Kidney epithelial cell (primary cell): ENCODE data around the gene ELF2. TPM values are rescaled to one million over a fixed set of nuclear protein-coding genes. Genes with fewer than 3 reads are reported as not detected.
"Not testable (repeated sequence)": the region's sequence is repeated elsewhere in the genome, so short reads cannot be mapped to it uniquely, and the experiment has no call there.

ENCODE experiments used
- DNase-seq: peaks from one replicate; pipeline ENCODE4 v3.0.0-alpha.2; 2010; ENCODE audit warnings: low read depth
- H3K27me3 ChIP-seq: 2 replicates; pipeline ENCODE4 v1.6.0; 2011; ENCODE audit warnings: low read length; ENCODE audit not compliant: control insufficient read depth, insufficient read depth
- H3K36me3 ChIP-seq: 2 replicates; pipeline ENCODE4 v1.5.1; 2011; ENCODE audit warnings: low read length; ENCODE audit not compliant: control insufficient read depth, insufficient read depth
- H3K4me3 ChIP-seq: 2 replicates; pipeline ENCODE4 v1.5.1; 2011; ENCODE audit warnings: low read depth, mild to moderate bottlenecking, control low read depth, low read length
- CTCF ChIP-seq: IDR thresholded peaks from 2 replicates; pipeline ENCODE4 v1.5.1; 2011; ENCODE audit warnings: mild to moderate bottlenecking, moderate library complexity, low read length, control low read depth, inconsistent platforms; ENCODE audit not compliant: insufficient read depth, poor library complexity, severe bottlenecking
- total RNA-seq: library from RNA; depleted of rRNA; stranded (reverse); fragments of >200 nt; gene quantifications from 2 replicates; pipeline ENCODE4 v1.2.3, GENCODE V29; 2015

The ELF2 gene
- total RNA-seq, 1 donor from 2014 or later = 14.3 TPM

- Histone ChIP-seq H3K36me3 (no peaks in the 10 kb centered on the region), H3K4me3 (no peak overlapping the region), H3K27me3 (no peaks in the 10 kb centered on the region)
- no peak for TF ChIP-seq CTCF
- no peak for DNase-seq
Measured at GRCh38 chr4:139078926-139079325, 98.1 kb downstream of the ELF2 start.

GRCh38 chr4:139077567-139078355 is 99.3 kb downstream of the ELF2 start:
- Histone ChIP-seq H3K4me3 (no peak overlapping the region), H3K27me3 (no peaks in the 10 kb centered on the region), H3K36me3 (no peaks in the 10 kb centered on the region)
- no peak for DNase-seq
- no peak for TF ChIP-seq CTCF

- Histone ChIP-seq H3K27me3 (no peaks in the 10 kb centered on the region), H3K36me3 (no peaks in the 10 kb centered on the region), H3K4me3 (no peak overlapping the region)
- no peak for DNase-seq
- TF ChIP-seq CTCF = no peak
Measured at GRCh38 chr4:139076016-139076744, 100.8 kb downstream of the ELF2 start.

- no peak for DNase-seq
- H3K36me3 ChIP-seq = no peaks in the 10 kb centered on the region
- H3K27me3 ChIP-seq = no peaks in the 10 kb centered on the region
- no peak for TF ChIP-seq CTCF
- no peak overlapping the region for H3K4me3 ChIP-seq
Measured at GRCh38 chr4:139060591-139060990, 116.4 kb downstream of the ELF2 start.

- not testable (repeated sequence) for H3K27me3 ChIP-seq, H3K36me3 ChIP-seq, H3K4me3 ChIP-seq, DNase-seq
Measured at GRCh38 chr4:139059026-139059425, 118.0 kb downstream of the ELF2 start.

GRCh38 chr4:139054791-139055505 is 122.1 kb downstream of the ELF2 start:
- Histone ChIP-seq H3K27me3 (no peaks in the 10 kb centered on the region), H3K36me3 (no peaks in the 10 kb centered on the region), H3K4me3 (no peak overlapping the region)
- TF ChIP-seq CTCF = no peak
- no peak for DNase-seq
